GM23338 (cell line): ENCODE measurements around the gene IFITM10. TPM values are rescaled to one million over a fixed set of nuclear protein-coding genes. Genes with fewer than 3 reads are reported as not detected.

Experiments
- ATAC-seq: fragments of 200-7000 bp; cut with Tn5 transposase; 3 replicates; pipeline ENCODE4 v1.9.1; 2020
- DNase-seq: peaks from one replicate; pipeline ENCODE4 v3.0.0-alpha.2; 2015; ENCODE audit warnings: low spot score
- H2AFZ ChIP-seq: fragments of 200-600 bp; sonication (generic); 2 replicates; pipeline ENCODE4 v1.8.0; 2016; ENCODE audit warnings: antibody characterized with exemption, mild to moderate bottlenecking, moderate library complexity
- H3F3A ChIP-seq: fragments of 200-600 bp; sonication (generic); replicated peaks from 2 replicates; pipeline ENCODE4 v1.8.0; 2017; ENCODE audit warnings: antibody characterized with exemption, mixed run types, low read depth
- H3K27ac ChIP-seq: fragments of 200-600 bp; sonication (generic); 2 replicates; pipeline ENCODE4 v1.6.1; 2016; ENCODE audit warnings: low read depth
- H3K27me3 ChIP-seq: fragments of 200-600 bp; sonication (generic); 2 replicates; pipeline ENCODE4 v1.8.0; 2016; ENCODE audit warnings: mild to moderate bottlenecking, mixed run types, moderate library complexity; ENCODE audit not compliant: insufficient read depth
- H3K36me3 ChIP-seq: fragments of 200-600 bp; sonication (generic); 2 replicates; pipeline ENCODE4 v1.8.0; 2016; ENCODE audit warnings: mild to moderate bottlenecking; ENCODE audit not compliant: insufficient read depth
- H3K4me1 ChIP-seq: fragments of 200-600 bp; sonication (generic); 2 replicates; pipeline ENCODE4 v1.8.0; 2016; ENCODE audit warnings: mild to moderate bottlenecking, moderate library complexity; ENCODE audit not compliant: insufficient read depth
- H3K4me2 ChIP-seq: fragments of 200-600 bp; sonication (generic); 2 replicates; pipeline ENCODE4 v1.7.1; 2017; ENCODE audit warnings: mixed run types
- H3K4me3 ChIP-seq: fragments of 200-600 bp; sonication (generic); 2 replicates; pipeline ENCODE4 v1.6.1; 2016; ENCODE audit warnings: mixed run types
- H3K79me2 ChIP-seq: fragments of 200-600 bp; sonication (generic); replicated peaks from 2 replicates; pipeline ENCODE4 v1.8.0; 2017; ENCODE audit warnings: mild to moderate bottlenecking; ENCODE audit not compliant: insufficient read depth
- H3K9me2 ChIP-seq: fragments of 200-600 bp; sonication (generic); 2 replicates; pipeline ENCODE4 v1.8.0; 2017; ENCODE audit not compliant: insufficient read depth
- H4K20me1 ChIP-seq: fragments of 200-600 bp; sonication (generic); replicated peaks from 2 replicates; pipeline ENCODE4 v1.8.0; 2017; ENCODE audit warnings: mild to moderate bottlenecking; ENCODE audit not compliant: insufficient read depth
- H3K27ac Mint-ChIP-seq: 2 replicates; pipeline ENCODE4 v1.8.0; 2020; ENCODE audit warnings: inconsistent platforms, mild to moderate bottlenecking, moderate library complexity, mixed read lengths
- H3K27me3 Mint-ChIP-seq: 3 replicates; pipeline ENCODE4 v1.8.0; 2022; ENCODE audit warnings: low read depth, mild to moderate bottlenecking, moderate library complexity, mixed read lengths, inconsistent platforms; ENCODE audit not compliant: insufficient read depth, poor library complexity
- H3K36me3 Mint-ChIP-seq: 3 replicates; pipeline ENCODE4 v1.8.0; 2021; ENCODE audit warnings: low read depth, mild to moderate bottlenecking, inconsistent platforms, moderate library complexity, mixed read lengths
- H3K4me1 Mint-ChIP-seq: 3 replicates; pipeline ENCODE4 v1.8.0; 2020; ENCODE audit warnings: mild to moderate bottlenecking, inconsistent platforms, mixed read lengths
- H3K4me3 Mint-ChIP-seq: 3 replicates; pipeline ENCODE4 v1.8.0; 2021; ENCODE audit warnings: moderate library complexity, mild to moderate bottlenecking, inconsistent platforms, mixed read lengths
- H3K9me3 Mint-ChIP-seq: 3 replicates; pipeline ENCODE4 v1.8.0; 2020; ENCODE audit warnings: moderate library complexity, mild to moderate bottlenecking, inconsistent platforms, mixed read lengths
- CREB1 ChIP-seq: fragments of 250-450 bp; sonication (Bioruptor Pico); IDR thresholded peaks from 2 replicates; pipeline ENCODE4 v1.5.0; 2020; ENCODE audit warnings: low read depth, mild to moderate bottlenecking, moderate library complexity
- ETS1 ChIP-seq: IDR thresholded peaks from 2 replicates; pipeline ENCODE4 v1.6.1; 2016; ENCODE audit warnings: antibody characterized with exemption
- EZH2phosphoT487 ChIP-seq: fragments of 200-600 bp; sonication (generic); IDR thresholded peaks from one replicate; pipeline ENCODE4 v1.8.1; 2018; ENCODE audit warnings: antibody characterized with exemption; ENCODE audit not compliant: unreplicated experiment
- JUNB ChIP-seq: IDR thresholded peaks from one replicate; pipeline ENCODE4 v1.6.1; 2016; ENCODE audit warnings: antibody characterized with exemption; ENCODE audit not compliant: unreplicated experiment
- NANOG ChIP-seq: IDR thresholded peaks from 2 replicates; pipeline ENCODE4 v1.6.1; 2016; ENCODE audit warnings: antibody characterized with exemption, borderline replicate concordance
- POLR2AphosphoS5 ChIP-seq: IDR thresholded peaks from 2 replicates; pipeline ENCODE4 v1.6.1; 2016; ENCODE audit warnings: antibody characterized with exemption, low read depth
- STAT1 ChIP-seq: IDR thresholded peaks from one replicate; pipeline ENCODE4 v1.6.1; 2016; ENCODE audit warnings: antibody characterized with exemption; ENCODE audit not compliant: unreplicated experiment
- ZNF114 ChIP-seq: fragments of 250-450 bp; sonication (Bioruptor Pico); IDR thresholded peaks from 2 replicates; pipeline ENCODE4 v1.5.0; 2020; ENCODE audit warnings: mild to moderate bottlenecking, moderate library complexity
- polyA plus RNA-seq: library from polyadenylated mRNA; unstranded; fragments of >200 nt; fragmentation: Nextera tagmentation; extraction: Ambion mirVana; gene quantifications from 2 replicates; pipeline ENCODE4 v1.2.1, GENCODE V29; 2016
- total RNA-seq: library from RNA; depleted of rRNA; stranded (reverse); fragments of >200 nt; shearing (Covaris generic); gene quantifications from 2 replicates; pipeline ENCODE4 v1.2.3, GENCODE V29; 2014
- TF ChIP-seq, protein P1 (sequence below): fragments of 250-450 bp; sonication (Bioruptor Pico); IDR thresholded peaks from 2 replicates; pipeline ENCODE4 v1.5.0; 2020; ENCODE audit warnings: mild to moderate bottlenecking, moderate library complexity

IFITM10 gene
- total and polyA plus RNA-seq, 2 experiments from 2014 or later: 0.06 TPM; not detected in 1

- peaks cover 9% of the 10 kb centered on the region; the same call in 1 of the 2 replicates for H3F3A ChIP-seq
- no peaks in the 10 kb centered on the region for H3K79me2 ChIP-seq
- Mint-ChIP-seq H3K36me3 (peaks cover 2% of the 10 kb centered on the region; the same call in 2 of the 3 replicates), H3K27ac (no peak overlapping the region), H3K4me1 (peaks cover 11% of the 10 kb centered on the region; the same call in 2 of the 3 replicates), H3K4me3 (no peak overlapping the region), H3K27me3 (peaks cover 35% of the 10 kb centered on the region), H3K9me3 (peaks cover 9% of the 10 kb centered on the region)
- H3K27ac ChIP-seq: no peak overlapping the region
- no peak overlapping the region for H2AFZ ChIP-seq
- no peaks in the 10 kb centered on the region for H3K36me3 ChIP-seq
- TF ChIP-seq ZNF114 (no peak), NANOG (no peak), ETS1 (no peak), STAT1 (no peak), CREB1 (CRISPR knock-in tag) (no peak), EZH2phosphoT487 (no peak), POLR2AphosphoS5 (no peak), JUNB (no peak)
- TF ChIP-seq, protein P1, sequence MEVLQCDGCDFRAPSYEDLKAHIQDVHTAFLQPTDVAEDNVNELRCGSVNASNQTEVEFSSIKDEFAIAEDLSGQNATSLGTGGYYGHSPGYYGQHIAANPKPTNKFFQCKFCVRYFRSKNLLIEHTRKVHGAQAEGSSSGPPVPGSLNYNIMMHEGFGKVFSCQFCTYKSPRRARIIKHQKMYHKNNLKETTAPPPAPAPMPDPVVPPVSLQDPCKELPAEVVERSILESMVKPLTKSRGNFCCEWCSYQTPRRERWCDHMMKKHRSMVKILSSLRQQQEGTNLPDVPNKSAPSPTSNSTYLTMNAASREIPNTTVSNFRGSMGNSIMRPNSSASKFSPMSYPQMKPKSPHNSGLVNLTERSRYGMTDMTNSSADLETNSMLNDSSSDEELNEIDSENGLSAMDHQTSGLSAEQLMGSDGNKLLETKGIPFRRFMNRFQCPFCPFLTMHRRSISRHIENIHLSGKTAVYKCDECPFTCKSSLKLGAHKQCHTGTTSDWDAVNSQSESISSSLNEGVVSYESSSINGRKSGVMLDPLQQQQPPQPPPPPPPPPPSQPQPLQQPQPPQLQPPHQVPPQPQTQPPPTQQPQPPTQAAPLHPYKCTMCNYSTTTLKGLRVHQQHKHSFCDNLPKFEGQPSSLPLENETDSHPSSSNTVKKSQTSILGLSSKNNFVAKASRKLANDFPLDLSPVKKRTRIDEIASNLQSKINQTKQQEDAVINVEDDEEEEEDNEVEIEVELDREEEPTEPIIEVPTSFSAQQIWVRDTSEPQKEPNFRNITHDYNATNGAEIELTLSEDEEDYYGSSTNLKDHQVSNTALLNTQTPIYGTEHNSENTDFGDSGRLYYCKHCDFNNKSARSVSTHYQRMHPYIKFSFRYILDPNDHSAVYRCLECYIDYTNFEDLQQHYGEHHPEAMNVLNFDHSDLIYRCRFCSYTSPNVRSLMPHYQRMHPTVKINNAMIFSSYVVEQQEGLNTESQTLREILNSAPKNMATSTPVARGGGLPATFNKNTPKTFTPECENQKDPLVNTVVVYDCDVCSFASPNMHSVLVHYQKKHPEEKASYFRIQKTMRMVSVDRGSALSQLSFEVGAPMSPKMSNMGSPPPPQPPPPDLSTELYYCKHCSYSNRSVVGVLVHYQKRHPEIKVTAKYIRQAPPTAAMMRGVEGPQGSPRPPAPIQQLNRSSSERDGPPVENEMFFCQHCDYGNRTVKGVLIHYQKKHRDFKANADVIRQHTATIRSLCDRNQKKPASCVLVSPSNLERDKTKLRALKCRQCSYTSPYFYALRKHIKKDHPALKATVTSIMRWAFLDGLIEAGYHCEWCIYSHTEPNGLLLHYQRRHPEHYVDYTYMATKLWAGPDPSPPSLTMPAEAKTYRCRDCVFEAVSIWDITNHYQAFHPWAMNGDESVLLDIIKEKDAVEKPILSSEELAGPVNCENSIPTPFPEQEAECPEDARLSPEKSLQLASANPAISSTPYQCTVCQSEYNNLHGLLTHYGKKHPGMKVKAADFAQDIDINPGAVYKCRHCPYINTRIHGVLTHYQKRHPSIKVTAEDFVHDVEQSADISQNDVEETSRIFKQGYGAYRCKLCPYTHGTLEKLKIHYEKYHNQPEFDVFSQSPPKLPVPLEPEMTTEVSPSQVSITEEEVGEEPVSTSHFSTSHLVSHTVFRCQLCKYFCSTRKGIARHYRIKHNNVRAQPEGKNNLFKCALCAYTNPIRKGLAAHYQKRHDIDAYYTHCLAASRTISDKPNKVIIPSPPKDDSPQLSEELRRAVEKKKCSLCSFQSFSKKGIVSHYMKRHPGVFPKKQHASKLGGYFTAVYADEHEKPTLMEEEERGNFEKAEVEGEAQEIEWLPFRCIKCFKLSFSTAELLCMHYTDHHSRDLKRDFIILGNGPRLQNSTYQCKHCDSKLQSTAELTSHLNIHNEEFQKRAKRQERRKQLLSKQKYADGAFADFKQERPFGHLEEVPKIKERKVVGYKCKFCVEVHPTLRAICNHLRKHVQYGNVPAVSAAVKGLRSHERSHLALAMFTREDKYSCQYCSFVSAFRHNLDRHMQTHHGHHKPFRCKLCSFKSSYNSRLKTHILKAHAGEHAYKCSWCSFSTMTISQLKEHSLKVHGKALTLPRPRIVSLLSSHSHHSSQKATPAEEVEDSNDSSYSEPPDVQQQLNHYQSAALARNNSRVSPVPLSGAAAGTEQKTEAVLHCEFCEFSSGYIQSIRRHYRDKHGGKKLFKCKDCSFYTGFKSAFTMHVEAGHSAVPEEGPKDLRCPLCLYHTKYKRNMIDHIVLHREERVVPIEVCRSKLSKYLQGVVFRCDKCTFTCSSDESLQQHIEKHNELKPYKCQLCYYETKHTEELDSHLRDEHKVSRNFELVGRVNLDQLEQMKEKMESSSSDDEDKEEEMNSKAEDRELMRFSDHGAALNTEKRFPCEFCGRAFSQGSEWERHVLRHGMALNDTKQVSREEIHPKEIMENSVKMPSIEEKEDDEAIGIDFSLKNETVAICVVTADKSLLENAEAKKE (CRISPR knock-in tag): no peak
- H3K9me2 ChIP-seq: 0 out of 2 replicates have a peak, but pooled peaks cover 6% of the 10 kb centered on the region
- DNase-seq (no peak), ATAC-seq (no peak)
- H3K4me3 ChIP-seq: no peak overlapping the region
- peaks cover 36% of the 10 kb centered on the region for H3K27me3 ChIP-seq
- H3K4me1 ChIP-seq: no peaks in the 10 kb centered on the region; the same call in 1 of the 2 replicates
- H3K4me2 ChIP-seq: no peak overlapping the region
- no peaks in the 10 kb centered on the region for H4K20me1 ChIP-seq
Measured at GRCh38 chr11:1745701-1746320, 4.6 kb downstream of the IFITM10 start.
